Spinal cord (tissue), 10 donors: ENCODE results near the gene BBS2. TPM values are rescaled to one million over a fixed set of nuclear protein-coding genes. Genes with fewer than 3 reads are reported as not detected.
"Not testable (repeated sequence)": the region's sequence is repeated elsewhere in the genome, so short reads cannot be mapped to it uniquely, and the experiment has no call there.

ENCODE experiments used
- DNase-seq, 6 donors: peaks; one replicate each; pipeline versions ENCODE4 v3.0.0 to v3.0.0-alpha.2; 2013 to 2015; ENCODE audit warnings: low spot score in 6 of 6, low read depth in 4 of 6
- H3K27ac ChIP-seq: one replicate; pipeline ENCODE4 v1.5.1; 2013; ENCODE audit warnings: low read depth, low read length, control low read depth
- H3K27me3 ChIP-seq: one replicate; pipeline ENCODE4 v1.6.1; 2013; ENCODE audit warnings: low read length; ENCODE audit not compliant: control insufficient read depth, insufficient read depth
- H3K36me3 ChIP-seq: one replicate; pipeline ENCODE4 v1.6.1; 2013; ENCODE audit warnings: low read length; ENCODE audit not compliant: control insufficient read depth, insufficient read depth
- H3K4me1 ChIP-seq: one replicate; pipeline ENCODE4 v1.6.1; 2013; ENCODE audit warnings: low read length; ENCODE audit not compliant: control insufficient read depth, insufficient read depth
- H3K4me3 ChIP-seq: one replicate; pipeline ENCODE4 v1.5.1; 2013; ENCODE audit warnings: low read depth, low read length, control low read depth
- H3K9me3 ChIP-seq: one replicate; pipeline ENCODE4 v1.6.1; 2013; ENCODE audit warnings: low read length; ENCODE audit not compliant: control insufficient read depth, insufficient read depth
- WGBS: methylation state at CpG from one replicate; pipeline ENCODE4 v1.1.5; 2013; ENCODE audit warnings: missing lambda C conversion rate; ENCODE audit not compliant: insufficient coverage; 5-methylcytosine and 5-hydroxymethylcytosine counted together
- polyA plus RNA-seq, 2 donors: library from polyadenylated mRNA; unstranded; fragments of 120-200 nt; gene quantifications; one replicate each; pipeline ENCODE4 v1.2.1, GENCODE V29; 2013; ENCODE audit not compliant: insufficient read length in 2 of 2
- total RNA-seq, 2 donors: library from RNA; depleted of rRNA in 1 of 2; stranded (reverse); fragments of 120-200 nt in 1 of 2; fragments of >200 nt in 1 of 2; gene quantifications; one replicate each; pipeline versions ENCODE4 v1.2.3 to v1.2.4, GENCODE V29; 2013 to 2014
- donor health status: healthy.

The BBS2 gene
- total and polyA plus RNA-seq, 4 donors, result 94.8 to 132 (median 114) TPM

GRCh38 chr16:56510544-56510943, 9.3 kb downstream of the BBS2 start:
- no CpG with 5 or more reads among the region's 2 CpGs for WGBS
- Histone ChIP-seq H3K4me3 (no peak overlapping the region), H3K27me3 (no peaks in the 10 kb centered on the region), H3K27ac (no peak overlapping the region), H3K4me1 (no peaks in the 10 kb centered on the region), H3K36me3 (peaks cover 27% of the 10 kb centered on the region), H3K9me3 (no peaks in the 10 kb centered on the region)
- DNase-seq, result no peak

GRCh38 chr16:56506941-56507340, 12.9 kb downstream of the BBS2 start:
- no peaks in the 10 kb centered on the region for H3K4me1 ChIP-seq
- H3K4me3 ChIP-seq, result no peak overlapping the region
- H3K27me3 ChIP-seq, result no peaks in the 10 kb centered on the region
- DNase-seq, result peak in 1 of 6 donors; percentile 9
- H3K36me3 ChIP-seq, result peaks cover 35% of the 10 kb centered on the region
- H3K9me3 ChIP-seq, result no peaks in the 10 kb centered on the region
- peak overlapping the region; percentile 29 for H3K27ac ChIP-seq

- Histone ChIP-seq H3K4me1 (no peaks in the 10 kb centered on the region), H3K4me3 (no peak overlapping the region), H3K36me3 (peaks cover 41% of the 10 kb centered on the region), H3K9me3 (no peaks in the 10 kb centered on the region), H3K27me3 (no peaks in the 10 kb centered on the region), H3K27ac (no peak overlapping the region)
- no CpG with 5 or more reads among the region's 3 CpGs for WGBS
- DNase-seq, result peak in 2 of 6 donors; percentile 47 to 86
Observed at GRCh38 chr16:56505181-56505580, 14.6 kb downstream of the BBS2 start.

- H3K36me3 ChIP-seq, result peaks cover 26% of the 10 kb centered on the region
- no CpG with 5 or more reads among the region's 1 CpG for WGBS
- no peak overlapping the region for H3K27ac ChIP-seq
- DNase-seq, result no peak
- H3K4me3 ChIP-seq, result no peak overlapping the region
- no peaks in the 10 kb centered on the region for H3K4me1 ChIP-seq
- H3K9me3 ChIP-seq, result no peaks in the 10 kb centered on the region
- H3K27me3 ChIP-seq, result no peaks in the 10 kb centered on the region
Observed at GRCh38 chr16:56493815-56494214, 26.0 kb downstream of the BBS2 start.

- Histone ChIP-seq H3K27me3 (no peaks in the 10 kb centered on the region), H3K9me3 (no peaks in the 10 kb centered on the region), H3K27ac (no peak overlapping the region), H3K36me3 (peaks cover 26% of the 10 kb centered on the region), H3K4me3 (no peak overlapping the region), H3K4me1 (no peaks in the 10 kb centered on the region)
- no CpG with 5 or more reads among the region's 2 CpGs for WGBS
- DNase-seq, result no peak
Observed at GRCh38 chr16:56493126-56493525, 26.7 kb downstream of the BBS2 start.

- Histone ChIP-seq H3K4me3 (no peak overlapping the region), H3K27me3 (no peaks in the 10 kb centered on the region), H3K9me3 (no peaks in the 10 kb centered on the region), H3K27ac (no peak overlapping the region), H3K4me1 (no peaks in the 10 kb centered on the region), H3K36me3 (peaks cover 26% of the 10 kb centered on the region)
- WGBS, result no CpG with 5 or more reads among the region's 4 CpGs
- DNase-seq, result no peak
Observed at GRCh38 chr16:56491657-56492261, 28.1 kb downstream of the BBS2 start.

GRCh38 chr16:56488868-56489267, 31.0 kb downstream of the BBS2 start:
- H3K9me3 ChIP-seq, H3K4me3 ChIP-seq, H3K4me1 ChIP-seq, DNase-seq, H3K27ac ChIP-seq, H3K27me3 ChIP-seq: not testable (repeated sequence)
- H3K36me3 ChIP-seq, result peaks cover 25% of the 10 kb centered on the region
- WGBS, result no CpG with 5 or more reads among the region's 1 CpG

- H3K36me3 ChIP-seq, result peaks cover 27% of the 10 kb centered on the region
- DNase-seq, result peak in 4 of 6 donors; percentile 20 to 56 (median 40)
- H3K9me3 ChIP-seq, result no peaks in the 10 kb centered on the region
- H3K4me1 ChIP-seq, result no peaks in the 10 kb centered on the region
- no peak overlapping the region for H3K4me3 ChIP-seq
- no peak overlapping the region for H3K27ac ChIP-seq
- H3K27me3 ChIP-seq, result no peaks in the 10 kb centered on the region
- 17% methylated on average over 4 of the region's 5 CpGs for WGBS
Observed at GRCh38 chr16:56488035-56488434, 31.8 kb downstream of the BBS2 start.

- Histone ChIP-seq H3K4me3 (no peak overlapping the region), H3K27ac (no peak overlapping the region), H3K4me1 (no peaks in the 10 kb centered on the region), H3K36me3 (peaks cover 22% of the 10 kb centered on the region), H3K27me3 (no peaks in the 10 kb centered on the region), H3K9me3 (no peaks in the 10 kb centered on the region)
- no peak for DNase-seq
Observed at GRCh38 chr16:56483394-56483793, 36.4 kb downstream of the BBS2 start.

- Histone ChIP-seq H3K27ac (no peak overlapping the region), H3K4me1 (no peaks in the 10 kb centered on the region), H3K9me3 (no peaks in the 10 kb centered on the region), H3K27me3 (no peaks in the 10 kb centered on the region), H3K4me3 (no peak overlapping the region), H3K36me3 (peaks cover 26% of the 10 kb centered on the region)
- WGBS, result 80% methylated on average over 1 of the region's 5 CpGs
- no peak for DNase-seq
Observed at GRCh38 chr16:56482683-56483236, 37.1 kb downstream of the BBS2 start.
